Osteoblast (primary cell): Measurements from ENCODE around the gene HOXA11. TPM values are rescaled to one million over a fixed set of nuclear protein-coding genes. Genes with fewer than 3 reads are reported as not detected.
A peak's percentile ranks its signal among the peaks of the same experiment; 100 is the strongest.

Experiments
- DNase-seq: peaks from one replicate; pipeline ENCODE4 v3.0.0; 2011; ENCODE audit warnings: low spot score, mixed read lengths; ENCODE audit not compliant: insufficient read length; ENCODE audit errors: missing footprints
- H2AFZ ChIP-seq: 2 replicates; pipeline ENCODE4 v1.6.0; 2011; ENCODE audit warnings: mild to moderate bottlenecking, low read length
- H3K27ac ChIP-seq: 2 replicates; pipeline ENCODE4 v1.5.1; 2011; ENCODE audit warnings: mild to moderate bottlenecking, low read depth, low read length, moderate library complexity
- H3K27me3 ChIP-seq: 2 replicates; pipeline ENCODE4 v1.6.0; 2012; ENCODE audit warnings: mild to moderate bottlenecking, control low read depth, inconsistent platforms, low read length, moderate library complexity; ENCODE audit not compliant: insufficient read depth
- H3K36me3 ChIP-seq: 2 replicates; pipeline ENCODE4 v1.5.1; 2011; ENCODE audit warnings: mild to moderate bottlenecking, low read length, control low read depth, moderate library complexity; ENCODE audit not compliant: insufficient read depth
- H3K4me1 ChIP-seq: 2 replicates; pipeline ENCODE4 v1.5.1; 2011; ENCODE audit warnings: mild to moderate bottlenecking, low read length, control low read depth, moderate library complexity; ENCODE audit not compliant: insufficient read depth
- H3K4me2 ChIP-seq: 2 replicates; pipeline ENCODE4 v1.6.0; 2011; ENCODE audit warnings: mild to moderate bottlenecking, low read length; ENCODE audit not compliant: insufficient read depth
- H3K4me3 ChIP-seq: fragments of 200-600 bp; sonication (generic); 3 replicates; pipeline ENCODE4 v1.5.1; 2012; ENCODE audit warnings: mild to moderate bottlenecking, low read length, inconsistent platforms; ENCODE audit not compliant: insufficient read depth
- H3K79me2 ChIP-seq: 2 replicates; pipeline ENCODE4 v1.6.0; 2012; ENCODE audit warnings: mild to moderate bottlenecking, low read length, control low read depth, inconsistent platforms; ENCODE audit not compliant: insufficient read depth
- H3K9me3 ChIP-seq: 2 replicates; pipeline ENCODE4 v1.5.1; 2011; ENCODE audit warnings: low read depth, low read length, control low read depth
- H4K20me1 ChIP-seq: 2 replicates; pipeline ENCODE4 v1.6.0; 2012; ENCODE audit warnings: mild to moderate bottlenecking, low read length, control low read depth; ENCODE audit not compliant: insufficient read depth
- total RNA-seq: library from RNA; depleted of rRNA; stranded (reverse); fragments of >200 nt; gene quantifications from 2 replicates; pipeline ENCODE4 v1.2.3, GENCODE V29; 2012
- TF ChIP-seq, protein P1 (sequence below): IDR thresholded peaks from 2 replicates; pipeline ENCODE4 v1.5.1; 2011; ENCODE audit warnings: mild to moderate bottlenecking, low read depth, low read length, moderate library complexity; ENCODE audit errors: extremely low read depth

The HOXA11 gene
- total RNA-seq, 1 donor, result 15.2 TPM

DNA sequence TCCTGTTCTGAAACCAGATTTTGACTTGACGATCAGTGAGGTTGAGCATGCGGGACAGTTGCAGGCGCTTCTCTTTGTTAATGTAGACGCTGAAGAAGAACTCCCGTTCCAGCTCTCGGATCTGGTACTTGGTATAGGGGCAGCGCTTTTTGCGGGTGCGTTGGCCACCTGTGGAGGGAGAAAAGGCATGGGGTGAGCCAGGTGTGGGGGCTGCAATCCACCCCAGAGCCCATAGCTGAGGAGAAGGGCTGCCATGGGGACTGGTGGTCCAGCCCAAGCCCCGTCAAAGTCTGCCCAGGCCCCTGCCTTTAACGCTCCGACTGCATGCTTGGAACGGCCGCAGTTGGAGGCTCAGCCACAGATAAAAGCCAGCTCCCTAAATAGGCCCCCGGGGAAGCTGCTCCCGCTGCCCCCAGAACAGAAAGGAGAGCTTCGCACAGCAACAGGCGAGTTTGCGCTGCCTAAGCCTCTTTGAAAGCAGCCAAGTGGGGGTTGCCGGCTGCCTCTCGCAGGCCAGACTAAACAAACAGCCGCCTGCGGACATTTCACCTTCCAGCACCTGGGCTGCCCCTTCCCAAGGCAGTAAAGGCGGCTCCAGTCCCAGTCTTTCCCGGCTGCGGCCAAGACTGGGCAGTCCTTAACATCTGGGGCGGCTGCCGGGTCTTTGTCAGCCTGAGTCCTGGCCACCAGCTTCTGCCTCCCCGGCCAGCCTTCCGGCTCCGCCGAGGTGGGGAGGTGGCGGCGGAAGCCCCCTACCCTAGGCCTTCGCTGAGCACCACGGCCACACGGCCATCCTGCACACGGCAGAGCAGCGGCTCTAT, 2.0 kb downstream of the HOXA11 start:
- peak overlapping the region; percentile 92 for H3K4me3 ChIP-seq
- H3K79me2 ChIP-seq, result peaks cover 96% of the 10 kb centered on the region
- peak overlapping the region; percentile 4 for H2AFZ ChIP-seq
- TF ChIP-seq, protein P1, sequence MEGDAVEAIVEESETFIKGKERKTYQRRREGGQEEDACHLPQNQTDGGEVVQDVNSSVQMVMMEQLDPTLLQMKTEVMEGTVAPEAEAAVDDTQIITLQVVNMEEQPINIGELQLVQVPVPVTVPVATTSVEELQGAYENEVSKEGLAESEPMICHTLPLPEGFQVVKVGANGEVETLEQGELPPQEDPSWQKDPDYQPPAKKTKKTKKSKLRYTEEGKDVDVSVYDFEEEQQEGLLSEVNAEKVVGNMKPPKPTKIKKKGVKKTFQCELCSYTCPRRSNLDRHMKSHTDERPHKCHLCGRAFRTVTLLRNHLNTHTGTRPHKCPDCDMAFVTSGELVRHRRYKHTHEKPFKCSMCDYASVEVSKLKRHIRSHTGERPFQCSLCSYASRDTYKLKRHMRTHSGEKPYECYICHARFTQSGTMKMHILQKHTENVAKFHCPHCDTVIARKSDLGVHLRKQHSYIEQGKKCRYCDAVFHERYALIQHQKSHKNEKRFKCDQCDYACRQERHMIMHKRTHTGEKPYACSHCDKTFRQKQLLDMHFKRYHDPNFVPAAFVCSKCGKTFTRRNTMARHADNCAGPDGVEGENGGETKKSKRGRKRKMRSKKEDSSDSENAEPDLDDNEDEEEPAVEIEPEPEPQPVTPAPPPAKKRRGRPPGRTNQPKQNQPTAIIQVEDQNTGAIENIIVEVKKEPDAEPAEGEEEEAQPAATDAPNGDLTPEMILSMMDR, result no peak
- peaks cover 8% of the 10 kb centered on the region for H3K36me3 ChIP-seq
- H3K27ac ChIP-seq, result peak overlapping the region; percentile 95
- DNase-seq, result peak; percentile 91
- no peaks in the 10 kb centered on the region for H3K27me3 ChIP-seq
- no peaks in the 10 kb centered on the region for H4K20me1 ChIP-seq
- peaks cover 53% of the 10 kb centered on the region for H3K4me1 ChIP-seq
- H3K9me3 ChIP-seq, result no peaks in the 10 kb centered on the region
- peak overlapping the region; percentile 96 for H3K4me2 ChIP-seq

DNA sequence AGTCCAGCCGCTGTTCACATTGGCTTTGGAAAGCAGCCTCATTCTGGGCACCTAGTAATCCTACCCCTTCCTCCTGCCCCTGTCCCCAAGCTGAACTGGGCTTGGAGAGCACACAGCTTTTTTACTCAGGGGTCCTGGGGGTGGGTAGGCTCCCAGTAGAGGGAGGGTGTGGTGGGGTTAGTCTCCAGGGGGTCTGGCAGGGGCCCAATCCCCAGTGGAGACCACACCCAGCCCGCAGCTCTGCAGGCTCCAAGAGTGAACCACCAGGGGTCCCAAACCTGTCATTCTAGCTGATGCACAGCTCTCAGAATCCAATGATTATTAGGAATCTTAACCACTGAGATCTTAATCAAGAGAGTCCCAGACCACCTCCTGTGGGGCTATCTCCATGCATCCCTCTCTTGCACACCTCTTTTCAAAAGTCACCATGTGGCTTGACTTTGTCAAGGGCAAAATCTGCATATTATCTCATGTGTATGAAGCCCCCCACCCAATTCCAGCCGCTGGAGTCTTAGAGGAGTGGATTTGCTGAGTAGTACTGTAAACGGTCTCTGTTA, 2.7 kb downstream of the HOXA11 start:
- Histone ChIP-seq H4K20me1 (no peaks in the 10 kb centered on the region), H3K9me3 (no peaks in the 10 kb centered on the region), H2AFZ (no peak overlapping the region), H3K4me3 (peak overlapping the region; percentile 92), H3K36me3 (peaks cover 8% of the 10 kb centered on the region), H3K79me2 (peaks cover 96% of the 10 kb centered on the region), H3K27me3 (no peaks in the 10 kb centered on the region), H3K4me1 (peaks cover 54% of the 10 kb centered on the region), H3K4me2 (peak overlapping the region; percentile 96), H3K27ac (peak overlapping the region; percentile 95)
- TF ChIP-seq, protein P1, result no peak
- peak; percentile 79 for DNase-seq

DNA sequence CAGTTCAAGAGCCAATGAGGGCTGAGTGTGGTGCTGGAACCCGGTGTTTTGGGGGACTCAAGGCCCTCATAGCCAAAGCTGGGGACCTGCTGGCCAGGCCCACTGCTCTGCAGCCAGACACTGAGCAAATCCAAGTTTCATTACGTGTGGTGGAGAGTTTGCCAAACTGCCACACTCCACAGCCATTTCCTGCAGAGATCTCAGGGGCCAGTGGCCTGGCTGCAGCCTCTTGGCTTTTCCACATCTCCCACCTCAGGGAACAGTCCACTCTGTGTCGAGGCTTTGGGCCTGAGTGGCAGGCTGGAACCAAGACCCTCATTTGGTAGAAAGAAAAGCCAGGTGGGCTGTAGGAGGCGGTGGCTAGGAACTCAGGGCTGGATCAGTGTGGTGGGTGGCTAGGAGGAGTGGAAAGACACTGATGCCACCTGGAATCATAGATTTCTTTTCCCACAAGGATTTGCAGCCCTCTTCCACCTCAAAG, 3.2 kb downstream of the HOXA11 start:
- peaks cover 54% of the 10 kb centered on the region for H3K4me1 ChIP-seq
- H3K79me2 ChIP-seq, result peaks cover 96% of the 10 kb centered on the region
- DNase-seq, result peak; percentile 93
- H3K4me3 ChIP-seq, result peak overlapping the region; percentile 92
- TF ChIP-seq, protein P1, result no peak
- no peaks in the 10 kb centered on the region for H4K20me1 ChIP-seq
- peak overlapping the region; percentile 96 for H3K4me2 ChIP-seq
- no peaks in the 10 kb centered on the region for H3K27me3 ChIP-seq
- no peaks in the 10 kb centered on the region for H3K9me3 ChIP-seq
- no peak overlapping the region for H2AFZ ChIP-seq
- peak overlapping the region; percentile 95 for H3K27ac ChIP-seq
- H3K36me3 ChIP-seq, result peaks cover 8% of the 10 kb centered on the region
